Measurements from ENCODE around the gene MANEAL. TPM values are rescaled to one million over a fixed set of nuclear protein-coding genes. Genes with fewer than 3 reads are reported as not detected.

Gene MANEAL
- total RNA-seq, 2 experiments from 2014 or later = 20.0 to 27.1 TPM

DNA sequence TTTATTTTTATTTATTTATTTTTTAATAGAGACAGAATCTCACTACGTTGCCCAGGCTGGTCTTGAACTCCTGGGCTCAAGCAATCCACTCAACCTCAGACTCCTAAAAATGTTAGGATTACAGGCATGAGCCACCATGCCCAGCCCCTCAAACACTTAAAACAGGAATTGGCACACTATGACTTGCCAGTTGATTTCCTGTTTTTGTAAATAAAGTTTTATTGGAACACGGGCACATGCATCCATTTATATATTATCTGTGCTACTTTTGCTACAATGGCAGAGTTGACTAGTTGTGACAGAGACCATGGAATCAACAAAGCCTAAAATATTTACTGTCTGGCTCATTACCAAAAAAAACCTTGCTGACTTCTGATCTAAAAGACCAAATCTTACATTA lies 30.4 kb downstream of the MANEAL start:
- H3K9me2 ChIP-seq (ENCODE audit: insufficient read depth, low read length) = no peaks in the 10 kb centered on the region
- H3K4me3 ChIP-seq (ENCODE audit: low read depth, low read length, poor library complexity, severe bottlenecking) = no peak overlapping the region
- no TSS peak for BruUV-seq (replicated peaks)
- peaks cover 64% of the 10 kb centered on the region for H3K36me3 ChIP-seq (ENCODE audit: insufficient read depth, low read length)
- TF ChIP-seq, protein P1, sequence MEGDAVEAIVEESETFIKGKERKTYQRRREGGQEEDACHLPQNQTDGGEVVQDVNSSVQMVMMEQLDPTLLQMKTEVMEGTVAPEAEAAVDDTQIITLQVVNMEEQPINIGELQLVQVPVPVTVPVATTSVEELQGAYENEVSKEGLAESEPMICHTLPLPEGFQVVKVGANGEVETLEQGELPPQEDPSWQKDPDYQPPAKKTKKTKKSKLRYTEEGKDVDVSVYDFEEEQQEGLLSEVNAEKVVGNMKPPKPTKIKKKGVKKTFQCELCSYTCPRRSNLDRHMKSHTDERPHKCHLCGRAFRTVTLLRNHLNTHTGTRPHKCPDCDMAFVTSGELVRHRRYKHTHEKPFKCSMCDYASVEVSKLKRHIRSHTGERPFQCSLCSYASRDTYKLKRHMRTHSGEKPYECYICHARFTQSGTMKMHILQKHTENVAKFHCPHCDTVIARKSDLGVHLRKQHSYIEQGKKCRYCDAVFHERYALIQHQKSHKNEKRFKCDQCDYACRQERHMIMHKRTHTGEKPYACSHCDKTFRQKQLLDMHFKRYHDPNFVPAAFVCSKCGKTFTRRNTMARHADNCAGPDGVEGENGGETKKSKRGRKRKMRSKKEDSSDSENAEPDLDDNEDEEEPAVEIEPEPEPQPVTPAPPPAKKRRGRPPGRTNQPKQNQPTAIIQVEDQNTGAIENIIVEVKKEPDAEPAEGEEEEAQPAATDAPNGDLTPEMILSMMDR (conservative IDR thresholded peaks at IDR 0.05; ENCODE audit: low read length) = no peak
- no peak for TF ChIP-seq EZH2phosphoT487 (IDR thresholded peaks at IDR 0.05; ENCODE audit: borderline replicate concordance, low read depth, low read length)
- H3K4me1 ChIP-seq (ENCODE audit: insufficient read depth, low read length, poor library complexity, severe bottlenecking) = peaks cover 5% of the 10 kb centered on the region
- H3K4me2 ChIP-seq (ENCODE audit: low read length) = no peak overlapping the region
- no peaks in the 10 kb centered on the region for H3K79me2 ChIP-seq (ENCODE audit: insufficient read depth, low read depth, low read length)
- CTCF ChIA-PET (ENCODE audit: unreplicated experiment) = no interaction called here
- H3K27ac ChIP-seq (ENCODE audit: low read depth, low read length, poor library complexity, severe bottlenecking) = no peak overlapping the region
- H2AFZ ChIP-seq (ENCODE audit: low read length) = no peak overlapping the region
- no peaks in the 10 kb centered on the region for H4K20me1 ChIP-seq (ENCODE audit: insufficient read depth, low read length)
- intact Hi-C loops (cut with micrococcal nuclease; ENCODE audit: unreplicated experiment) = no loop called here
- no peaks in the 10 kb centered on the region for H3K9me3 ChIP-seq (ENCODE audit: low read length)
- POLR2A ChIA-PET = no interaction called here
- no peak for DNase-seq (ENCODE audit: low spot score)

DNA sequence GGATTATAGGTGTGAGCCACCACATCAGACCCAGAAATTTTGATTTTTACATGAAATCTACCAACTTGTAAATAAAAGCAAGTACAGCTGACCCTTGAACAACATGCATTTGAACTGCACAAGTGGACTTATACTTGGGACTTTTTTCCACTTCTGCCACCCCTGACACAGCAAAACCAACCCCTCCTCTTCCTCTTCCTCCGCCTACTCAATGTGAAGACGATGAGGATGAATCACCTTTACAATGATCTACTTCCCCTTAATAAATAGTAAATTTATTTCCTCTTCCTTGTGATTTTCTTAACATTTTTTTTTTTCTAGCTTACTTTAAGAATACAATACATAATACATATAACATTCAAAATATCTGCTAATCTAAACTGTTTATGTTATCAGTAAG lies 31.9 kb downstream of the MANEAL start:
- Histone ChIP-seq H3K27ac (ENCODE audit: low read depth, low read length, poor library complexity, severe bottlenecking) (no peak overlapping the region), H3K9me3 (ENCODE audit: low read length) (no peaks in the 10 kb centered on the region), H3K9me2 (ENCODE audit: insufficient read depth, low read length) (no peaks in the 10 kb centered on the region), H4K20me1 (ENCODE audit: insufficient read depth, low read length) (no peaks in the 10 kb centered on the region), H3K4me1 (ENCODE audit: insufficient read depth, low read length, poor library complexity, severe bottlenecking) (no peaks in the 10 kb centered on the region), H3K4me3 (ENCODE audit: low read depth, low read length, poor library complexity, severe bottlenecking) (no peak overlapping the region), H2AFZ (ENCODE audit: low read length) (no peak overlapping the region), H3K36me3 (ENCODE audit: insufficient read depth, low read length) (peaks cover 64% of the 10 kb centered on the region), H3K79me2 (ENCODE audit: insufficient read depth, low read depth, low read length) (no peaks in the 10 kb centered on the region), H3K4me2 (ENCODE audit: low read length) (no peak overlapping the region)
- CTCF ChIA-PET (ENCODE audit: unreplicated experiment) = no interaction called here
- DNase-seq (ENCODE audit: low spot score) = no peak
- TF ChIP-seq EZH2phosphoT487 (IDR thresholded peaks at IDR 0.05; ENCODE audit: borderline replicate concordance, low read depth, low read length) = no peak
- TF ChIP-seq, protein P1 (conservative IDR thresholded peaks at IDR 0.05; ENCODE audit: low read length) = no peak
- POLR2A ChIA-PET = interaction anchor here (1.1 kb wide), 1 partner anchor 9 kb away, joined by 3 read pairs; no protein-coding TSS in a partner anchor
- no TSS peak for BruUV-seq (replicated peaks)
- intact Hi-C loops (cut with micrococcal nuclease; ENCODE audit: unreplicated experiment) = no loop called here

DNA sequence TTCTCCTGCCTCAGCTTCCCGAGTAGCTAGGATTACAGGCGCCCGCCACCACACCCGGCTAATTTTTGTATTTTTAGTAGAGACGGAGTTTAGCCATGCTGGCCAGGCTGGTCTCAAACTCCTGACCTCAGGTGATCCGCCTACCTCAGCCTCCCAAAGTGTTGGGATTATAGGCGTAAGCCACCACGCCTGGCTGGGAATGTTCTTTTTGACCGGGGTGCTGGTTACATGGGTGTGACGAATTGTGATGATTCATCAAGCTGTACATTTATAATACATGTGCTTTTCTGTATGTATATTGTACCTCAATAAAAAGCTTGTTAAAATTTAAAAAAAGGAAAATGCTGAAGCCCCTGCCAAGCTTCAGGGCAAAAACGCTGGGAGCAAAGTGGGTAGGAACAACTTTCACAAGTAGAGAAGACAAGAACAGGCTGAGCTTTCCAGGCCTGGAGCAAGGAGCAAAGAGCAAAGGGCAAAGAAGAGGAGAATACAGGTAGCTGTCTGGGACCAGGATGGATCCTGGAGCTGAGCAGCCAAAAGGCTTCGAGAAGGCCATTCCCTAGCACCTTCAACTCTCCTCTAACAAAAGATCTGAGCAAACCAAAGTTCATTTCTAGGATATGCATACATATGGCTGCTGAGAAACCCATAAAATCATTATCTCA lies 34.9 kb downstream of the MANEAL start:
- no TSS peak for BruUV-seq (replicated peaks)
- ChIA-PET POLR2A (interaction anchor here (0.6 kb wide), 2 partner anchors 14 to 1066 kb away, joined by 3 to 4 read pairs; no protein-coding TSS in a partner anchor), CTCF (ENCODE audit: unreplicated experiment) (no interaction called here)
- Histone ChIP-seq H3K27ac (ENCODE audit: low read depth, low read length, poor library complexity, severe bottlenecking) (no peak overlapping the region), H2AFZ (ENCODE audit: low read length) (no peak overlapping the region), H3K36me3 (ENCODE audit: insufficient read depth, low read length) (peaks cover 65% of the 10 kb centered on the region), H3K9me3 (ENCODE audit: low read length) (no peaks in the 10 kb centered on the region), H3K4me1 (ENCODE audit: insufficient read depth, low read length, poor library complexity, severe bottlenecking) (no peaks in the 10 kb centered on the region), H3K4me3 (ENCODE audit: low read depth, low read length, poor library complexity, severe bottlenecking) (no peak overlapping the region), H3K9me2 (ENCODE audit: insufficient read depth, low read length) (no peaks in the 10 kb centered on the region), H3K79me2 (ENCODE audit: insufficient read depth, low read depth, low read length) (no peaks in the 10 kb centered on the region), H4K20me1 (ENCODE audit: insufficient read depth, low read length) (no peaks in the 10 kb centered on the region), H3K4me2 (ENCODE audit: low read length) (no peak overlapping the region)
- intact Hi-C loops (cut with micrococcal nuclease; ENCODE audit: unreplicated experiment) = no loop called here
- TF ChIP-seq EZH2phosphoT487 (IDR thresholded peaks at IDR 0.05; ENCODE audit: borderline replicate concordance, low read depth, low read length) = no peak
- TF ChIP-seq, protein P1 (conservative IDR thresholded peaks at IDR 0.05; ENCODE audit: low read length) = no peak
- DNase-seq (ENCODE audit: low spot score) = no peak
